ENCODE data around the gene MAGI3.

The MAGI3 gene

DNA sequence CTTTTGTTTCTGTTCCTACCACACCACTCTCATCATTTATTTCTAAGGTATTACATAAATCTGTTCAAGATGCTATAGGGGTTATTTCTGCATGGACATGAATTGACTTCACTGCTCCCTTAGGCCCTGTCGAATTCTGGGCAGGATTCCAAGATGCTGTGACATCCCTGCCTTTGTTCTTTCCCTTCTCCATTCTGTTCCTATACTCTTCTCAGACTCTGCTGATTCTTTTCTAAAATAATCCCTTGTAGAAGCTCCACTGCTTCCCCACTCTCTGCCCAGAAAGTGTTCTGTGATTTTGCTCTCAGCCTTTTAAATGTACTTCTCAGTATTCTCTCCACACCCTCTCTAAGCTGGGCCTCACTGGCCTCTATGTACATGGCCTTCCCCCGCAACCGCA, 269.8 kb downstream of the MAGI3 start:
- peak in 1 of 2 experiments; percentile 50 for DNase-seq

DNA sequence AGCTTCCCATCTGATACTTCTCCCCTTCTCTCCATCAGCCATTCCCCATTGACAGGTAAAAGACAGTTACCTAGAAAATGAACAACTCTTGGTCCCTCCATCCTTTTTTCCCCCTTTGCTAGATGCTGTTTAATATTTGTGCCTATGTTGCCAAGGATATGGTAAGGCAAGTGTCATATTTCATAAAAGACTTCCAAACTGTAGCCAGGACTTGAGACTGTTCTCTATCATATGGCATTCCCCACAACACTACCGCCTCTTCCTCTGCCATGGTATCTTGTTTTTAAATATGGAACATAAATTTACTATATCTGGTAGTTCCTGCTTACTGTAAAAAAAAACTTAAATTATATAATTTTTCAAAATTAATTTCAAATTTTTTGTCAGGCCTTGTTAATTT, 271.8 kb downstream of the MAGI3 start:
- no peak for DNase-seq

DNA sequence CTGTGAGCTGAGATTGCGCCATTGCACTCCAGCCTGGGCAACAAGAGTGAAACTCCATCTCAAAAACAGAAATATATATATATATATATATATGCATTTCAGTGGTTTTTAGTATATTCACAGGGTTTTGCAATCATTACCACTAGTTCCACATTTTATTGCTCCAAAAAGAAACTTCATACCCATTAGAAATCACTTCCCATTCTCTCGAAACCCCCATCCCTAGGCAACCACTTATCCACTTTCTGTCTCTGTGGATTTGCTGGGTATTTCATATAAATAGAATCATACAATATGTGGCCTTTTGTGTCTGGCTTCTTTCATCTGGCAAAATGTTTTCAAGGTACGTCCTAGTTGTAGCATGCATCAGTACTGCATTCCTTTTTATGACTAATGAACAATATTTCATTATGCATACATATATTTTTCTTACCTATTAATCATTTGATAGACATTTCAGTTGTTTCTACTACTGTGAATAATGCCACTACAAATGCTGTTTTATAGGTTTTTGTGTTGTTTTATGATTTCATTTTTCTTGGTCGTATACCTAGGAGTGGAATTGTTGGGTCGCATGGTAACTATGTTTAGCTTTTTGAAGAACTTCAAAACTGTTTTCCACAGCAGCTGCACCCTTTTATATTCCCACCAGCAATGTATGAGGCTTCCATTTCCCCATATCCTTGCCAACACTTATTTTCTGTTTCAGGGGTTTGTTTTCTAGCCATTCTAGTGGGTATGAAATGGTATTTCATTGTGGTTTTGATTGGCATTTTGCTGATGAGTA, 273.0 kb downstream of the MAGI3 start:
- no peak for DNase-seq

DNA sequence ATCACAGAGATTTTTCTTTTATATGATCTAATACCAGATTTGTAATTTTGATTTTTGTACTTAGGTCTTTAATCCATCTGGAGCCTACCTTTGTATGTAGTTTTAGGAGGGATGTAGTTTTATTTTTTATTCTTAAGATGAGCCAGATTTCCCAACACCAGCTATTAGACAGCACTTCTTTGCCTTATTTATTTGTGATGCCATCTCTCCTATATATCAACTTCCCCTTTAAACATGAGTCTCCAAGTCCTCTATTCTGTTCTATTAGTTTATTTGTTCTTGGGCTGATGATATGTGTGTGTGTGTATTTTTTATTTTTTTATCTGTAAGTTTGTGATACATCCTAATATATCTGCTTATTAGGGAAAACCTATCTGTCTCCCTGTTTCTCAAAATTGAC, 274.8 kb downstream of the MAGI3 start:
- no peak for DNase-seq

DNA sequence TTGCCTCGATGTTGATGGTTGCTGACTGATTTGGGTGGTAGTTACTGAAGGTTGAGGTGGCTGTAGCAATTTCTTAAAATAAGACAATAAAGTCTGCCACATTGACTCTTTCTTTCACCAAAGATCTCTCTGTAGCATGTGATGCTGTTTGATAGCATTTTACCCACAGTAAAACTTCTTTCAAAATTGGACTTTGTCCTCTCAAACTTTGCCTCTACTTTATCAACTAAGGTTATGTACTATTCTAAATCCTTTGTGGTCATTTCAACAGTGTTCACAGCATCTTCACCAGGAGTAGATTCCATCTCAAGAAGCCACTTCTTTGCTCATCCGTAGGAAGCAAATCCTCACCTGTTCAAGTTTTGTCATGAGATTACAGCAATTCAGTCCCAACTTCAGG, 275.8 kb downstream of the MAGI3 start:
- DNase-seq, result no peak

DNA sequence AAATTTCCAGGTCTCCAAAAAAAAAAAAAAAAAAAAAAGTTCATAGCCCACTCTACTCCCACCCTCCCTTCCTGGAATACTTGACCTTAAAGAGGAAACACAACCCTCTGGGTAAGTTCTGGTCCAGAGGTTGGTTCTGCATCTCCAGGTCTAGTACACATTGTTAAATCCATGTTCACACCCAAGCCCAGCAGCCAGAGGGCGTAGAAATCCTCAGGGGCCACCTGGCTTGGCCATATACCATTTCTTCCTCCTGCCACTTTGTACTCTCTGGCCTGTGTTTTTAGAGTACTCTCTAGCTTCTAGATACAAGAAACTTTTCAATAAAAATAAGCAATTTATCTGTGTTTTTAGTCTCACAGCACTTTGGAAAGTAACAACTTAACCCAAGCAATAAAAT, 279.7 kb downstream of the MAGI3 start:
- no peak for DNase-seq

DNA sequence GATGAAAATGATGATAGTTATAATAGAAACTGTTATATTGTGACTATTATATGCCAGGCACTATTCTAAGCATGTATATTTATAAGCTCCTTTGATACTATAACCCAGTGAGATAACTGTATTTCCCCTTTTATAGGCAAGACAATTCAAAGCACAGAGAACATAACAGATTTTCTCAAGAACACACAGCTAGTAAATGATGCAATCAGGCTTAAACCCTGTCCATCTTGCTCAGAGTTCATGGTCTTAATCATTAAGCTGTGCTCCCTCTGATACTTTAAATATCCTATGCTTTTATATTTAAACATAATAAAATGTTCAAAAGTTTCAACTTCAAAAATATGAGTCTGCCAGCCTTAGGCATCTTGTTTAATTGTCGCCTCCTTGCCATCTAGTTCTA, 280.3 kb downstream of the MAGI3 start:
- no peak for DNase-seq

DNA sequence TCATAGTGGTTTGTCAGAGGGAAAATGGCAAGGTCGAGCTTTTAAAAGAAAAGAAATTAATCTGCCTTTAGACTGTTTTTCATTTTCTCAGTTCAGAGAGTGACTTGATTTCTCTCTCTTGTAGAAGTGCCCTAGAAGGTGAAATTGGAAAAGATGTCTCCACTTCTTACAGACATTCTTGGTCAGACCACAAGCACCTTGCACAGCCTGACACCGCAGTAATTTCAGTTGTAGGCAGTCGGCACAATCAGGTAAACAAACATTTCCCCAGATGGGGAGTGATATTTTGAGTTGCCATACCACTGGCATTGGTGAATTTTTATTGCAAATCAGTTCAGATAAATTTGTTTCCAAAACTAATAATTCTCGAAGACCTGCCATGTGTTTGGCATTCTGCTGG, 282.2 kb downstream of the MAGI3 start:
- DNase-seq, result no peak

DNA sequence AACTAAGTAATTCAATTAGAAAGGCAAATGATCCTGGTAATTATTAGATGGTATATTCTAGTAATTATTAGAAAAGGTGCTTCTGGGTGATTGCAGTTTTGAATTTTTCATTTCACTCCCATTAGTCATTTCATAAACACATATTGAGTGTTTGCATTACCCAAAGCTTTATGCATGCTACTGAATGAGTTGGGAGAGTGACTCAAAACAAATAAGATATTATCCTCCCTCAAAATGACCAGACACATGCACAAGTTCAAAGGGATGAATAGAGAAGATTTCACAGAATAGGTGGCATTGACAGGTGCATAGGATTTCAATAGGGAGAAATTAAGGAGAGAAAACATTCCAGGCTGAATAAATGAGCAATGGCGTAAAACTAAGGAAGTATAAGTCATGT, 284.3 kb downstream of the MAGI3 start:
- no peak for DNase-seq

DNA sequence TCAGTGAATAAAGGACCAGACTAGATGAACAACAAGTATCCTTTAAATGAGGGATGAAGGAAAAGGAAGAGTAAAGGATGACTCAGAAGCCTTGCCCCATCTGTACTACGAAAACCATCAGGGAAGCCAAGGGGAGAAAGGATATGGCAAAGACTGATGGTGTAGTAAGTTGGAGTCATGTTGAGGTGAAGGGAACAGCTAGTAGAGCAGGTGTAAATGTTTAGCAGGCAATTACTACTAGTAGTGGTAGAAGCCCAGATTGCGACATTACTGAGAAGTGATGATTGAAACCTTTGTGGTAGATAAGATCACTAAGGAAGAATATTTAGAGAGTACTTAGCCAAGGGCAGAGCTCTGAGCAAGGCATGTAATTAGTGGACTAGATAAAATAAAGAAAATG, 285.0 kb downstream of the MAGI3 start:
- DNase-seq, result no peak

DNA sequence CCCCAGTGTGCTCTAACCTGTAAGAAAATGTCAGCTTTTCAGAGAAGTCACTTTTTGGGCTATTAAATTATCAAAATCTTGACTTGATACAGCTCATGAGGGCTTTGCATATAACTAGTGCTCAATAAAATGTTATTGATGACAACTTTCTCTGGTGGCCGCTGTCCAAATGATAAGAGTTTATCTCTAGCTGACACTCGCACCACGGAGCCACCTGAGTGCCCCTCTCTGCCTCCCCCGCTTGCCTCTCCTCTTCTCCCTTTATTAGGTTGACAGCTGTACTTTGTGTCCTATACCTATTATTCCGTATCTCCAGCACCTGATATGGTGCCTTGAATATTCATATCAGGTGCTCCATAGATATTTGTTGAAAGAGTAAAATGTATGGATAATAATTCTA, 286.2 kb downstream of the MAGI3 start:
- DNase-seq, result no peak

DNA sequence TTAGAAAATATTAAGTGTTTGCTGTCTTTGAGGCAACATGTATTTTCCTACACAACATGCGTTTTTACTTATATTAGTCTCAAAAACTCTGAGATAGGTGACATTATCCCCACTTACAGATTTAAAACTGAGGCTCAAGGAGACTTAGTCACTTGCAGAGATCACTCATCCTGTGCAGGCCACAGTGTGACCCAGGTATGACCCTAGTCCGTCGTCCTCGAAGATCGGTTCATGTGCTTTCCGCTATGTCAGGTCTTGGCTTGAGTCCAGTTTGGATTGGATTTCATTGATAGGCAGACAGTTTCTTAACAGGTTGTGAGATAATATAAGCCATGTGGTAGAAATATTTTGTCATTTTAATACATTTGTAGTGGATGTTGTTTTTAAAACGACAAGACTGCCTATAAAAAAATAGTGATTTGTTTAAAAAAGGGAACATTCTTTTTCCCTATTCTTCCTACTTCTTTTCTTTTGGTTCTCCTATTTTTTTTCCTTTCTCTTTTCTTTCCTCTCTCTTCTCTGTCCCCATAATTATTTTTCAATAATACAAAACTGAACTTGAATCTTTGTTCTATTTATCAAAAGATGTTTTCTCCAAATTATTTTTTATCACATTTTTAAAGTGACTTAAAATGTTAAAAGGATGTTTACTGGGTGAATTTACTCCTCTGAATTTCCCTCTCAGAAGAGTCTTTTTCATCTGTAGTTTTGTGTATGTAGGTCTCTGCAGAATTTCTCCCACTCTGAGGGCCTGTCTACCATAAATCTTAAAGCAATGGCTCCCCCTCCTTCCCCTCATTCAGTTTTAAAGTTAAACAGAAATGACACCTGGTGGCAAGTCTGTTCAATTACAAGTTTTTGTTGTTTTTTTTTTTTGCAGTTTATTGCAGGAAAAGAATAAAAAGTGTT, 287.2 kb downstream of the MAGI3 start:
- DNase-seq, result peak; percentile 50 to 75

DNA sequence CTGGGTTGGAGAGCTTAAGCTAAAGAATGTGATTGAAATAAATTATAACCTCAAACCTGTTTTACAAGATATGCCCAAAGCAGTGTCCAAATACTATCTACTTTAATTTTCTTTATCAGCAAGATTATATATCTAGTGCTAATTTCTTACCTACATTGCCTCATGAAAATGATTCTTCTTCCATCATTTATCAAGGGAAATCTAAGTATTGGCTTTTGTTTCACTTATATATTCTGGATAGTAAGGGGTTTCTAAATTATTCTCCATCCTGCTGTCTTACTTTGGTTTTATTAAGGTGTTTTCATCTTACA, 287.8 kb downstream of the MAGI3 start:
- no peak for DNase-seq

DNA sequence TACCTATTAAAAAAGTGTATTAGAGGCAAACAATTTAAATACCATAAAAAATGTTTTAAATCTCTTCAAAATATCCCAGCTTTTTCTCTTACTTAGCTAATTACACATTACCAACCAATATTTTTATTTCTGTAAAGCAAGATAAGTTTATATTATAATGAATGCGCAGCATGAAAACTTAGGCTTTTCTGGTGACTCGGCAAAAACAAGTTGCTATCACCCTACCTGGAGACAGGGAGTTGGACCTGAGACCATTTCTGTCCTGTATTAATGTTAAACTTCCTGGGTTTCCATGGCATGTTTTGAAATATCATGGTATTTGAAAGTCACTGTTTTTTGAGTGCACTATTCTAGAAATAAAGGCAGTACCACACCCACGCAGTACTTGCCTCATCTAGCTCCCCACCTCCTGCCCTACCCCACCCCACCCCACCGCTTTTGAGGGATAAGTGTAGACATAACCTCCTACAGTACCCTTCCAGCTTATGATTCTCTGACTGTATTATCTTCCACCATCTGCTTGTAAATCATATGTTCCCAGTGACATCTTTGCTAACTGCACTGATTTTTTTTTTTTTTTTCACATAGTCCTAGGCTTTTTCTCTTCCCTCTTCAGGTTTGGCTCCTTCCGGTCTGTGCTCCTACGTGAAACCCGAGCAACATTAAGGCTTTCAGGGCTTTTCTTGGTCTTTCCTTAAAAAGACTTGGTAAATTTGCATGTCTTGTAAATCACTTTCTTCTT, 291.5 kb downstream of the MAGI3 start:
- DNase-seq, result no peak

DNA sequence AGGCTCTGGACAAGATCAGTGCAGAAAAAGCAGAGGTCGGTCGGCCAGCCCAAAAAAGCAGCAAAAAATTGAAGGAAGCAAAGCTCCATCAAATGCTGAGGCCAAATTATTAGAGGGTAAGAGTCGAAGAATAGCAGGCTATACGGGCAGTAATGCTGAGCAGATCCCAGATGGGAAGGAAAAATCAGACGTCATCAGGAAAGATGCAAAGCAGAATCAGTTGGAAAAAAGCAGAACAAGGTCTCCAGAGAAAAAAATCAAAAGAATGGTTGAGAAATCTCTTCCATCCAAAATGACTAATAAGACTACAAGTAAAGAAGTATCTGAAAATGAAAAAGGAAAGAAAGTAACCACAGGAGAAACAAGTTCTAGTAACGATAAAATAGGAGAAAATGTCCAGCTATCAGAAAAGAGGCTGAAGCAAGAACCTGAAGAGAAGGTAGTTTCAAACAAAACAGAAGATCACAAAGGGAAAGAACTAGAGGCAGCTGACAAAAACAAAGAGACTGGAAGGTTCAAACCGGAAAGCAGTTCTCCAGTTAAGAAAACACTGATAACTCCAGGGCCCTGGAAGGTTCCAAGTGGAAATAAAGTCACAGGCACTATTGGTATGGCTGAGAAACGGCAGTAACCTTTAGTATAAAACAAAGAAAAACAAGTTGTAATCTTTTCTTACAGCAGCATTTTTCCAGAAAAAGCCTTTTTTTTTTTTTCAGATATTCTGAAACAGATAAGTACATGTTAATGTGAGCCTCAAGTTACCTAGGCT, 293.3 kb downstream of the MAGI3 start:
- DNase-seq, result no peak

DNA sequence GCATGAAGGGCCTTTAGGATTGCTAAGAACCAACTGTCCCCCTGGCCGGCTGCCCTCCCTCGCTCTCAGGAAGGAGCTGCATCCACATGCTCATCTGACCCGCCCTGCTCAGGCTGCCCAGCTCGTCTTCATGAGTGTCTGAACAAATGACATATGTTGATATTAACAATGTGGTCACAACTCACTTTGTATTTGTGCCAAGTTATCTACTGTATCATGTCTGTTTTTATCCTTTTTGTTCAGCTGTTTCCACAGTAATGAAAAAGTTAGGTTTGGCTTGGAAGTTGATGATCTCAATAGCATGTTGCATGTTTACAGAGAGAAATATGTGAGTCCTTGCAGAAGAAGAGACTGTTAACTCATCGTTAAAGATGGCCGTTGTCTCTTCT, 293.8 kb downstream of the MAGI3 start:
- DNase-seq, result peak in 1 of 2 experiments; percentile 47

DNA sequence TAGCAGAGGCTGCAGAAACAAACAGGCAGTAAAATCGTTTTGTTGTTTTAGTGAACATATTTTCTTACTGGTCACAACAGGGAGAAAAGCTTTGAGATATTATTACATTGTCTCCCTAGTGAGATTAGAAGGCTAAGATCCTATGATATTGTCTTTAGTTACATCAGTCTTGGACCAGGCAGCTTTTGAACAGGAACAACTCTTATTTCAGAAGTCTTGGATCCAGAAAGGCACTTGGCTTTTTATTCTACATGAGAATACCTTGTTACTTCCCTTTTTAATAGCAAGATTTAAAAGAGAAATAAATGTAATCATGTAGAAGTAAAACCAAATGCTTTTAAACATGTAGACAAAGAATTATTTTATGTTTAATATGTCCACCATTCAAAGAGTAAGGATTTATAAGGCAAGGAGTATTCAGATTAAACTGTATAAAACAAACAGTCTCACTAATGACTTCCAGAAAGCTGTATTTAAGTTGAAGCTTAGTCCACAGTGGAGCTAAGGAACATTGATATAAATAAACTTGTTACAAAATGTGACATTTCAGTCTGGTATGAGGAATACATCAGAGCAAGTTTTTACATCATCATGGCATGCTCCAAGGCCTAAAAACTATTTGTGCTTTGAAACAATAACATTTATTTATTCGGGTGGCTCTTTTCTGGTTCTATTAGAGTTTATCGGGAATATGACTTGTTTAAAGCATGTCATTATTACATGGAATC, 296.7 kb downstream of the MAGI3 start:
- no peak for DNase-seq

DNA sequence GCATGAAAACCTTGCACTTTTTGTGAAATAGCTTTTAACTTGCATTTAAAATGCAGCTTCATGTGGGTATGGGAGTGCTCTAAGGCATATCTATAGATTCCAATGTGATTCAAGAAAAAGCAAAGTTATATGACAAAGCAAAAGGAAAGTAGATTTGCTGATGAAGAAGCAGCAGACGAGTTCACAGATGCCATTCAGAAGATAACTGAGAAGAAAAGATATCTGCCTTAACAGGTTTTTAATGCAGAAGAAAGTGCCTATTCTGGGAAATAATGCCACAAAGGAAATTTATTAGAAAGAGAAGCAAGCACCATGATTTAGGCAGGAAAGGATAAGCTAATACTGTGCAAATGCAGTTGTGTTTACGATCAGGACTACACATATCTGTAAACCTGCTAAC, 300.9 kb downstream of the MAGI3 start:
- no peak for DNase-seq

DNA sequence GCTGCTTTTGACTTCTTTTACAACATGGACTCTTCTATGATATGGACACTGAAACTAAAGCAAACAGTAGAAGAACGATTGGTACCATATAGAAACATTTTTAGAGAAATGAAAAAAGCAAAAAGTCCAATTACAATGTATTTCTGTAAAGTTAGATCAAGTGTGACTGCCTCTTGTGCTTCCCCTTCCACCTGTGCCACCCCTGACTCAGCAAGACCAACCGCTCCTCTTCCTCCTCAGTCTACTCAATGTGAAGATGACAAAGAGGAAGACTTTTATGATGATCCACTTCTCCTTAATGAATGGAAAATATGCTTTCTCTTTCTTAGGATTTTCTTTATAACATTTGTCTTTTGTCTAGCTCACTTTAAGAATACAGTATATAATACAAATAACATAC, 302.0 kb downstream of the MAGI3 start:
- DNase-seq, result no peak

DNA sequence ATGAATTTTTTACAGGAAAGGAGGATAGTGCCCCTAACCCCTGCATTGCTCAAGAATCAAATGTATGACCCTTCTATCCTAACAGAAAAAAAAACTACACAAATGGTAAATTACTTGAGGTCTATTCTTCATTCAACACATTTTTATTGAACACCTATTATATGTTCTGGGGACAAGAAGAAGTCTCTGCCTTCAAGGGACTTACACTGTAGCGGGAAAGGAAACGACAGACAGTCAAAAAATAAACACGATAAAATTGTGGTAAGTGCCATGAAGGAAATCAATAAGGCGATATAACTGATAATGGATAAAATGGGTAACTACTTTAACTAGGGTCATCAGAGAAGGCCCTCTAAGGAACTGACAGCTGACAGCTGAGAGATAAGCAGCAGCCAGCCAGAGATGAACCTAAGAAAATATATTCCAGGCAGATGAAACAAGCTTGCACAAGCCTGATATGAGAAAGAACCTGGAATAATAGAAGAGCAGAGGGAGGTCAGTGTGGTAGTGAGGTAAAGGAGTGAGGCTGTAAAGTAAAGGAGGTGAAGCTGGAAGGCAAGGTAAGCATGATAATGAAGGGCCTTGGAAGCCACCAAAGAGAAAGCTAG, 302.6 kb downstream of the MAGI3 start:
- DNase-seq, result no peak

DNA sequence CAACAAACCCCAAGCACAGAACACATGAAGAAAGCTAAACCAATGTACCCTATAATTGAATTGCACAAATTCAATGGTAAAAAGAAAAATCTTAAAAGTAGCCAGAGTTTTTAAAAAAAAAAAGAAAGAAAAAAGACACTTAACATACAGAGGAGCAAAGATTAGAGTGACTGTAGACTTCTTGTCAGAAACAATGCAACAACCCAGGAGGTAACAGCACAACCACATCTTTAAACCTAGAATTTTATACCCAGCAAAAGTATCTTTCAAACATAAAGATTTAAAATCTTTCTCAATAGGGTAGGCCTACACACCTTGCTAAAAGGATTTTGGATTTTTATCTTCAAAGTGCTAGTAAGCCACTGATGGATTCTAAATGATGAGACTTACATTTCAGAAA, 304.6 kb downstream of the MAGI3 start:
- no peak for DNase-seq

DNA sequence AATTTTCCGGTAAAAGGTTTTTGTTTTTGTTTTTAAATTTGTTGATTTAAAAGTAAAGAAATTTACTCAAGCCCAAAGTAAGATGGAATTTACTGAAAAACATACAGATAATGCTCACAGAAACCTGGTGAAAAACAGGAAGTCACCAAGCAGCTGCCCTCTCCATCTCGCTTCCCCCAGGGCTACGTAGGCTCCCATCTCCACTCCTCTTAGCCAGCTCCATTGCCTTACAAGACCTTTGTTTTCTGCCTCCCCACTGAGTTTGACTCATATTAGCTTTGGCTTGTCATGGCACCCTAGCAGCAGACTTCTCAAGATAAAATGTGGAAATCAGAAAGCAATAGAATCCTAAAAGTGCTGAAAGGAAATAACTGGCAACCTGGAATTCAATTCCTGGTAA, 311.1 kb downstream of the MAGI3 start:
- no peak for DNase-seq

Measured in NCI-H446 (cell line).